AG09309 (cell line): ENCODE measurements around the gene NEXN.
A peak's percentile ranks its signal among the peaks of the same experiment; 100 is the strongest.
"Not testable (repeated sequence)": the region's sequence is repeated elsewhere in the genome, so short reads cannot be mapped to it uniquely, and the experiment has no call there.

Experiments
- DNase-seq: peaks from one replicate; pipeline ENCODE4 v3.0.0-alpha.2; 2010; ENCODE audit warnings: low read depth
- H3K4me3 ChIP-seq: 2 replicates; pipeline ENCODE4 v1.5.1; 2011; ENCODE audit warnings: mild to moderate bottlenecking, low read depth, low read length, moderate library complexity; ENCODE audit not compliant: control insufficient read depth
- TF ChIP-seq, protein P1 (sequence below): IDR thresholded peaks from 2 replicates; pipeline ENCODE4 v1.5.1; 2011; ENCODE audit warnings: mild to moderate bottlenecking, low read depth, low read length, inconsistent platforms; ENCODE audit not compliant: insufficient read depth, control insufficient read depth; ENCODE audit errors: missing control alignments

NEXN gene

DNA sequence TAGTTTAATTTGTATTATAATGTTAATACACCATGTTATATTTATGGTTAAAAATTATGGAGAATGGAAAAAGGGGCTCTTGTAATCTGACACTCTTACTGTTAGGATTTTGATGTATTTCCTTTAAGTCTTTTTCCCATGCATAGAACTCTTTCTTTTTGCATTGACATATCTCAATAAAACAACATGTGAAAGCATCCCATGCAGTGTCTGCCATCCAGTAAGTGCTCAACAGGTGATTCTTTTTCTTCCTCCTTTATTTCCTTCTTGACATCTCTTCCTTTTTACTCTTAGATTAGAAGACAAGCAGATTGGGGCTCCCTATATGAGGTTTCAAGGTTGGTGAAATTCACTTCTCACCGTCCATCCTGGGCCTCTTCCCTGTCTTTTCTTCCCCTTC is 2.8 kb downstream of the NEXN start:
- TF ChIP-seq, protein P1, sequence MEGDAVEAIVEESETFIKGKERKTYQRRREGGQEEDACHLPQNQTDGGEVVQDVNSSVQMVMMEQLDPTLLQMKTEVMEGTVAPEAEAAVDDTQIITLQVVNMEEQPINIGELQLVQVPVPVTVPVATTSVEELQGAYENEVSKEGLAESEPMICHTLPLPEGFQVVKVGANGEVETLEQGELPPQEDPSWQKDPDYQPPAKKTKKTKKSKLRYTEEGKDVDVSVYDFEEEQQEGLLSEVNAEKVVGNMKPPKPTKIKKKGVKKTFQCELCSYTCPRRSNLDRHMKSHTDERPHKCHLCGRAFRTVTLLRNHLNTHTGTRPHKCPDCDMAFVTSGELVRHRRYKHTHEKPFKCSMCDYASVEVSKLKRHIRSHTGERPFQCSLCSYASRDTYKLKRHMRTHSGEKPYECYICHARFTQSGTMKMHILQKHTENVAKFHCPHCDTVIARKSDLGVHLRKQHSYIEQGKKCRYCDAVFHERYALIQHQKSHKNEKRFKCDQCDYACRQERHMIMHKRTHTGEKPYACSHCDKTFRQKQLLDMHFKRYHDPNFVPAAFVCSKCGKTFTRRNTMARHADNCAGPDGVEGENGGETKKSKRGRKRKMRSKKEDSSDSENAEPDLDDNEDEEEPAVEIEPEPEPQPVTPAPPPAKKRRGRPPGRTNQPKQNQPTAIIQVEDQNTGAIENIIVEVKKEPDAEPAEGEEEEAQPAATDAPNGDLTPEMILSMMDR: no peak
- H3K4me3 ChIP-seq: no peak overlapping the region
- no peak for DNase-seq

DNA sequence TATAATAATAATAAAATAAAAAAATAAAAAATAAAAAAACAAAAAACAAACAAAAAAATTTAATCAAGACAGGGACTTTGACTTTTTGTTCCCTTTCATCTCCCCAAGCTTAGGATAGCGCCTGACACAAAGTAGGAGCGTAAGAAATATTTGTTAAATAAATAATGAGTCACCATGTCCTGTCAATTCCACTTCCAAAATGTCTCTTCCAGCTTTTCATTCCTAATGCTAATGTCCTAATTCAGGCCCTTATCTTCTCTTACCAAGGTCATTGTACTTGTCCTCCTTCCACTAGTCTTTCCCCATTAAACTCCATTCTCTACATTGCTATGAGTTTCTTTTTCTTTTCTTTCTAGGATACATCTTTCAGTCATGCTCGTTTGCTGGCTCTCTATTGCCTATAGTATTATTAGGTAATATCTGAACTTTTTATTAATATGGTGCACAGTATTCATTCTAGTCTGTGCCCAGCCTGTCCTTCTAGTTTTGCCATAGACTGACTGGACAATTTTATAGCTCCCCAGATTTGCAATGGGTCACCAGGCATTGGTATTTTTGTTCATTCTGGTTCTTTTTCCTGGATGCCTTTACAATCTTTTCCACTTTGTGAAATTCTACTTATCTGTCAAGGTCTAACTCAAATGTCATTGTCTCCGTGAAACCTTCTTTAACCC is 11.4 kb downstream of the NEXN start:
- DNase-seq: no peak
- TF ChIP-seq, protein P1: no peak
- H3K4me3 ChIP-seq: no peak overlapping the region

DNA sequence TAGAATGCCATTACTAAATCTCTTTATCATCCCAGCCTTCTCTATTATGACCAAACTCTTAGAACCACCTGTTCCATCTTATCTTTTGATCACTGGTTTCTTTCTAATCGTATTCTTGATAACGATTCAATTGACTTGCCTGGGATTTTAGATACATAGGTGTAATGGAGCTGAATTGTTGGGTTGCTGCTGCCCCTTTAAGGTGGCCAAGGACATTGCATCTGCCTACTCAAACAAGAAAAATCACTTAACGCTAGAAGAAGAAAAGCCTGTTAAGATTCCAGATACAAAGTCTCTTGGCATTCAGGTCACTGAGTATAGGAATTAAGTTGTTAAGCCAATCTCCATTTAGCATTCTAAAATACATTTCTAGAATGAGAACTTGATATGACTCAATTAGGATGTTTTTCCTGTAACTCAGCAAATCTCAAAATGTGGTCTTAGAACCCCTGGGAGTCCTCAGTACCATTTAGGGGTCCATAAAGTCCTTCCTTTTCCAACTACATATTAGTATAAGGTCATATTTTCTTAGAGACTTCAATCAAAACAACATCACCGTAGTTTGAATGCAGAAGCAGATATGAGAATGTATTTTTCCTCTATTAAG is 12.4 kb downstream of the NEXN start:
- DNase-seq: no peak
- H3K4me3 ChIP-seq: no peak overlapping the region
- TF ChIP-seq, protein P1: peak; percentile 63

DNA sequence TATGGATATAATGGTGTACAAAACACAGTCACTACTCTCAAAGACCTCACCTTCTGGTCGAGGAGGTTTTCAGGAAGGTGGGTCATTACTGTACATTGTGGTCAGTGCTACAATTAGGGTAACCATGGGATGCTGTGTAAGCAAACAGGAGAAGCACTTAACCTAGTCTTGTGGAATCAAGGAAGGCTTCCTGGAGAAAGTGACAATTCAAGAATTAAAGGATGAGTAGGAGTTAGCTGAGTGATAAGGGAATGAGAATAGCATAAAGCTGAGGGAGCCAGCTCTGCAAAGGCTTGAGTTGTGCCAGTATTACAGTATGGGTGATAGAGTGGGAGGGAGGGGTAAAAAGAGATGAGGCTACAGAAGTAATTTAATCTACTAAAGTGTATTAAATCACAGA is 17.2 kb downstream of the NEXN start:
- TF ChIP-seq, protein P1: no peak
- no peak overlapping the region for H3K4me3 ChIP-seq
- DNase-seq: no peak

DNA sequence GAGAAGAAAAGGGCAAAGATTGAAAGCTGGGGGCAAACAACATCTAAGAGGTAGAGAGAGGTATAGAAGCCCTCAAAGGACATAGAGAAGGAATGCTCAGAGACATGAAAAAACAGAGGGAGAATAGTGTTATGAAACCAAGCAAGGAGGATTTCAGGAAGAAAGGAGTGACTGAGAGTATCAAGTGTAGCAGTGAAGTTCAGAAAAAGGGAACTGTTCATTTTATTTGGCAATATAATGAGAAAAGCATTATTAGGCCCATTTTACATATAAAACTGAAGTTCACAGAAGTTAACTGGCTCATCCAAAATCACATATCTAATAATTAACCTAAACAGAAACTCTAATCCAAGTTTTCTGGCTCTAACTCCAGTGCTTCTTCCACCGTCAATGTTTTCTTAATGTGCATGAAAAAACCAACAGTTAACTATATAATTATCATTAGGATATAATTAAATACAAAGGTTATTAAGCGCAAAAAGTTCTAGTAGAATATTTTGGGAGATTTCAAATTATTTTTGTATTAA is 17.7 kb downstream of the NEXN start:
- TF ChIP-seq, protein P1: no peak
- H3K4me3 ChIP-seq: no peak overlapping the region
- no peak for DNase-seq

DNA sequence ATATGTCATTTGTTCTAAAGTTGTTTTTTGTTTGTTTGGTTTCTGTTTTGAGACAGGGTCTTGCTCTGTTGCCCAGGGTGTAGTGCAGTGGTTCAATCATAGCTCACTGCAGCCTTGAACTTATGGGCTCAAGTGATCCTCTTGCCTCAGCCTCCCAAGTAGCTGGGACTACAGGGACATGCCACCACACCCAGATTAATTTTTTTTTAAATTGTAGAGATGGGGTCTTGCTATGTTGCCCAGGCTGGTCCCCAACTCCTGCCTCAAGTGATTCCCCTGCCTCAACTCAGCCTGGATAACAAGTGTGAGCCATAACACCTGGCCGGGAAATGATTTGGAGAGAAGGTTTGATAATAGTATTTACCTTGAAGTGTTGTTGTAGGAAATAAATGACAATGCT is 18.2 kb downstream of the NEXN start:
- TF ChIP-seq, protein P1: no peak
- no peak overlapping the region for H3K4me3 ChIP-seq
- no peak for DNase-seq

DNA sequence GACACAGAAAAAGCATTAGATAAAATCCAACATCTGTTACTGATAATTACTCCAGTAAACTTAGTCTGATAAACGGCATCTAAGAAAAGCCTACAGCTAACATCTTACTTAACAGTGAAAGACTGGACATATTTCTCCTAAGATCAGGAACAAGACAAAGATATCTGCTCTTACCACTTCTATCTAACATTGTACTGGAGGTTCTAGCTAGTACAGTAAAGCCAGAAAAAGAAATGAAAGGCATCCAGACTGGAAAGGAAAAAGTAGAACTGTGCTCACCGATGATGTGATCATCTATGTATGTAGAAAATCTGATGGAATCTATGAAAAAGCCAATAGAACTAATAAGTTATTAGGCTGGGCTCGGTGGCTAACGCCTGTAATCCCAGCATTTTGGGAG is 21.7 kb downstream of the NEXN start:
- TF ChIP-seq, protein P1: no peak
- DNase-seq: no peak
- H3K4me3 ChIP-seq: no peak overlapping the region

DNA sequence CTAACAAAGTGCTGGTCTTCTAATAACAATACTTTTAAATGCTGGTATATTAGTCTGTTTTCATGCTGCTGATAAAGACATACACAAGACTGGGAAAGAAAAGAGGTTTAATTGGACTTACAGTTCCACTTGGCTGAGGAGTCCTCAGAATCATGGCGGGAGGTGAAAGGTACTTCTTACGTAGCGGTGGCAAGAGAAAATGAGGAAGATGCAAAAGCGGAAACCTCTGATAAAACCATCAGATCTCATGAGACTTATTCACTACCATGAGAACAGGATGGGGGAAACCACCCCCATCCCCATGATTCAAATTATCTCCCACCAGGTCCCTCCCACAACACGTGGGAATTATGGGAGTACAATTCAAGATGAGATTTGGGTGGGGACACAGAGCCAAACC is 30.5 kb downstream of the NEXN start:
- not testable (repeated sequence) for DNase-seq

More for the DNA sequence above, 30.5 kb downstream of the NEXN start:
- not testable (repeated sequence) for H3K4me3 ChIP-seq
